Ovary (tissue), 9 donors: ENCODE data around the gene CYP20A1. TPM values are rescaled to one million over a fixed set of nuclear protein-coding genes. Genes with fewer than 3 reads are reported as not detected.

ENCODE experiments used
- DNase-seq, 5 donors: peaks; one replicate each; pipeline ENCODE4 v3.0.0-alpha.2; 2019 to 2020
- H3K27ac ChIP-seq, 2 donors: fragments of 200-600 bp; one replicate each; pipeline versions ENCODE4 v1.5.1 to v1.8.0; 2019 to 2022
- H3K27me3 ChIP-seq: fragments of 200-600 bp; one replicate; pipeline ENCODE4 v1.8.0; 2022
- H3K36me3 ChIP-seq: fragments of 200-600 bp; sonication (generic); one replicate; pipeline ENCODE4 v1.5.1; 2019
- H3K4me1 ChIP-seq: one replicate; pipeline ENCODE4 v1.8.1; 2013; ENCODE audit warnings: mild to moderate bottlenecking, moderate library complexity; ENCODE audit not compliant: insufficient read depth
- H3K4me3 ChIP-seq: fragments of 200-600 bp; sonication (generic); one replicate; pipeline ENCODE4 v1.5.1; 2017
- H3K9me3 ChIP-seq, 2 donors: fragments of 200-600 bp in 1 of 2; sonication (generic) in 1 of 2; one replicate each; pipeline versions ENCODE4 v1.5.1 to v1.8.1; 2013 to 2019; ENCODE audit warnings: mild to moderate bottlenecking in 1 of 2, moderate library complexity in 1 of 2
- EP300 ChIP-seq: sonication (generic); formaldehyde crosslinking; IDR thresholded peaks from one replicate; pipeline ENCODE4 v1.6.1; 2017; ENCODE audit warnings: antibody characterized with exemption
- POLR2A ChIP-seq: fragments of 450-650 bp; IDR thresholded peaks from one replicate; pipeline ENCODE4 v1.6.1; 2017; ENCODE audit warnings: antibody characterized with exemption, mild to moderate bottlenecking, moderate library complexity
- WGBS, 3 donors: extraction: QIAGEN DNeasy Blood & Tissue Kit in 1 of 3; methylation state at CpG; one replicate each; pipeline versions ENCODE4 v1.1.5 to v1.1.7; 2013 to 2017; 5-methylcytosine and 5-hydroxymethylcytosine counted together
- intact Hi-C, 4 donors: fragments of 100-400 bp; cut with DNase I; formaldehyde crosslinking; loops; one replicate each; pipeline versions ENCODE4 v1.11.0 to v1.15.1; 2022 to 2023
- polyA plus RNA-seq, 2 donors: library from polyadenylated mRNA; stranded (reverse); fragments of 200-250 nt in 1 of 2; fragments of 350-450 nt in 1 of 2; fragmentation: Illumina TruSeq in 1 of 2; extraction: RNeasy Lipid Tissue Mini Kit (QIAGEN cat#74804) in 1 of 2; gene quantifications; one replicate each; pipeline ENCODE4 v1.2.3, GENCODE V29; 2013 to 2014
- total RNA-seq, 7 donors: library from RNA; depleted of rRNA in 2 of 7; stranded (reverse); fragments of >200 nt in 2 of 7; fragmentation: NEBNext Ultra II Directional in 3 of 7; extraction: Animal tissue kit (Norgen Biotek cat#: 25700) in 3 of 7; gene quantifications; one replicate each; pipeline versions ENCODE4 v1.1.0 to v1.2.4, GENCODE V29; 2016 to 2023
- TF ChIP-seq, protein P1 (sequence below), 3 donors: fragments of 450-650 bp in 2 of 3; fragments of 200-600 bp in 1 of 3; IDR thresholded peaks; one replicate each; pipeline versions ENCODE4 v1.5.1 to v1.8.0; 2016 to 2022; ENCODE audit warnings: antibody characterized with exemption in 3 of 3, mild to moderate bottlenecking in 1 of 3
- donor health status: DM: no; HTN: no; CAD: no; lungs with moderate emphysema.
- donor health status: DM: no; HTN: no; CAD: no.
- donor health status: Bipolar disorder and iron deficiency.
- donor health status: DM: yes; HTN: yes; CAD: no.
- donor health status: DM: no; HTN: no; CAD: no.
- donor health status: DM: yes; HTN: yes; CAD: no.

Gene CYP20A1
- total and polyA plus RNA-seq, 9 donors = 20.3 to 51.0 (median 33.4) TPM

DNA sequence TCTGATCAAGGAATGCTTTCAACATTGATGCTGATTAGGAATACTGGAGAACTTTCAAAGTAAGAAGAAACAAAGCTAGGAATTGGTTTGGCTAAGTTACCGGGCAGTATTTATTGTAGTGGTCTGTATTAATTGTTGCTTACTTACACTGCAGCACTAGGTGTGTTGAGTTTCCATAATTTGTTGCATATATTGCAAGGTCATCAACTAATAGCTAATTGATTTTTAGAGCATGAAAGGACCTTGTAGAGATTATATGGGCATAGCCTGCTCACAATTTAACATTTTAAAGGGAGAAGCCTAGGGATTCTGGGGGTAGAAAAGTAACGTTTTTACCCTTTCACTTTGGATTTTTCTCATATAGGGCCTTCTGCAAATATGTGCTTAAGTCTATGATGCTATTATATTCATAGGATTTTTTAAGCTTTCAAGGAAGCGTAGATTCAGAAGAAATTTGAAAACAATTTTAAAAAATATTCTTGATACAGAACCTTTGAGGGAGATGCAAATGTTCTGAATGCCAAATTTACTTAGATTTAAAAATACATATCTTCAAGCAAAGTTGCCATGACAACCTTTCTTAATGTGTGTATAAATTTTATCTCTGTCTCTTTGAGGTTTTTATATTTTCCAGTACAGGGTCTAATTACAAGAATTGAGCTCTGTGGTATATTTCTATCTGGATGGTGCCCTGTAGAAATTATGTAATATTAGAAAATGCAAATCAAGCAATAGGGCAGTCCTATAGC lies 72.0 kb downstream of the CYP20A1 start:
- TF ChIP-seq POLR2A = no peak
- TF ChIP-seq, protein P1, sequence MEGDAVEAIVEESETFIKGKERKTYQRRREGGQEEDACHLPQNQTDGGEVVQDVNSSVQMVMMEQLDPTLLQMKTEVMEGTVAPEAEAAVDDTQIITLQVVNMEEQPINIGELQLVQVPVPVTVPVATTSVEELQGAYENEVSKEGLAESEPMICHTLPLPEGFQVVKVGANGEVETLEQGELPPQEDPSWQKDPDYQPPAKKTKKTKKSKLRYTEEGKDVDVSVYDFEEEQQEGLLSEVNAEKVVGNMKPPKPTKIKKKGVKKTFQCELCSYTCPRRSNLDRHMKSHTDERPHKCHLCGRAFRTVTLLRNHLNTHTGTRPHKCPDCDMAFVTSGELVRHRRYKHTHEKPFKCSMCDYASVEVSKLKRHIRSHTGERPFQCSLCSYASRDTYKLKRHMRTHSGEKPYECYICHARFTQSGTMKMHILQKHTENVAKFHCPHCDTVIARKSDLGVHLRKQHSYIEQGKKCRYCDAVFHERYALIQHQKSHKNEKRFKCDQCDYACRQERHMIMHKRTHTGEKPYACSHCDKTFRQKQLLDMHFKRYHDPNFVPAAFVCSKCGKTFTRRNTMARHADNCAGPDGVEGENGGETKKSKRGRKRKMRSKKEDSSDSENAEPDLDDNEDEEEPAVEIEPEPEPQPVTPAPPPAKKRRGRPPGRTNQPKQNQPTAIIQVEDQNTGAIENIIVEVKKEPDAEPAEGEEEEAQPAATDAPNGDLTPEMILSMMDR (IDR thresholded peaks at IDR 0.05) = no peak
- no peak for TF ChIP-seq EP300
- 80 to 85% (median 85%) methylated on average over 3 of the region's 3 CpGs for WGBS, 3 donors
- no peak overlapping the region for H3K27ac ChIP-seq
- H3K4me3 ChIP-seq = no peak overlapping the region
- no peaks in the 10 kb centered on the region for H3K9me3 ChIP-seq
- H3K36me3 ChIP-seq = no peaks in the 10 kb centered on the region
- intact Hi-C loops = no loop called here
- DNase-seq = no peak
- H3K4me1 ChIP-seq = no peaks in the 10 kb centered on the region
- H3K27me3 ChIP-seq = no peaks in the 10 kb centered on the region

DNA sequence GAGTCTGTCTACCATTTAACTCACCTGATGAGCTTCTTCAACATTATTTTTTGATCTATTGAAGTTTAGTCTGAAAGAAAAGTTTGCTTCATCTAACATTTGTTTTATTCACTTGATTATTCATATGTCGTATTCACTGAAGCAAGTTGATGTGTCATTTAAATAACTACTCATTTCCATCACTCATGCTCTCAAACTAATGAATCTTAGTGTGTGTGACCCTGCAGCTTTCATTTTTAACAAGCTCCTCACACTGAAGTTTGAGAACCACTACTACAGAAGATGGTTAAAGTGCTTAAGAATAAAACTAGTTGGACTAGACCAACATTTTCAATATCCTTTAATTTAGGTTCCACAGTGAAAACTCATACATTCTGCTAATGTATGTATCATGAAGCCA lies 87.5 kb downstream of the CYP20A1 start:
- intact Hi-C loops = no loop called here
- Histone ChIP-seq H3K4me1 (no peaks in the 10 kb centered on the region), H3K27me3 (no peaks in the 10 kb centered on the region), H3K9me3 (no peaks in the 10 kb centered on the region), H3K36me3 (no peaks in the 10 kb centered on the region), H3K4me3 (no peak overlapping the region), H3K27ac (no peak overlapping the region)
- DNase-seq = no peak
- TF ChIP-seq POLR2A = no peak
- TF ChIP-seq, protein P1 (IDR thresholded peaks at IDR 0.05) = no peak
- no peak for TF ChIP-seq EP300
- WGBS, 3 donors = 88 to 98% (median 94%) methylated on average over 1 of the region's 1 CpG

DNA sequence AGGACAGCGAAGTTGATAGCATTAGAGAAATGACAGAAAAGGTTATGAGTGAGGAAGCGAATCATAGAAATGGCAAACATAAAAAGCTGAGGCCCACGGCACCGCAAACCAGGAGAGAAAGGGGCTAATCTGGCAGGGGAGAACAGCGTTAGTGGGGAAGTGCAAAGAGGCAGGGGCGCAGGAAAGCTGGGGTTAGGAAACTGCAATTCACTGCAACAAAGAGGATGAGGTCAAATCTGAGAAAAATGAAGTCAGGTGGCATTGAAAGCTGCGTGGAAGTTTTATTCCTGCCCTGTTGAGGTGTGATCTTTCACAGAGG lies 88.7 kb downstream of the CYP20A1 start:
- Histone ChIP-seq H3K27me3 (no peaks in the 10 kb centered on the region), H3K36me3 (no peaks in the 10 kb centered on the region), H3K4me1 (no peaks in the 10 kb centered on the region), H3K4me3 (peak overlapping the region; percentile 97), H3K9me3 (no peaks in the 10 kb centered on the region), H3K27ac (peak overlapping the region; percentile 48 to 77)
- WGBS, 3 donors = 3 to 8% (median 4%) methylated on average over 7 of the region's 7 CpGs
- intact Hi-C loops = no loop called here
- TF ChIP-seq POLR2A (no peak), EP300 (no peak)
- TF ChIP-seq, protein P1 (IDR thresholded peaks at IDR 0.05) = no peak
- no peak for DNase-seq

DNA sequence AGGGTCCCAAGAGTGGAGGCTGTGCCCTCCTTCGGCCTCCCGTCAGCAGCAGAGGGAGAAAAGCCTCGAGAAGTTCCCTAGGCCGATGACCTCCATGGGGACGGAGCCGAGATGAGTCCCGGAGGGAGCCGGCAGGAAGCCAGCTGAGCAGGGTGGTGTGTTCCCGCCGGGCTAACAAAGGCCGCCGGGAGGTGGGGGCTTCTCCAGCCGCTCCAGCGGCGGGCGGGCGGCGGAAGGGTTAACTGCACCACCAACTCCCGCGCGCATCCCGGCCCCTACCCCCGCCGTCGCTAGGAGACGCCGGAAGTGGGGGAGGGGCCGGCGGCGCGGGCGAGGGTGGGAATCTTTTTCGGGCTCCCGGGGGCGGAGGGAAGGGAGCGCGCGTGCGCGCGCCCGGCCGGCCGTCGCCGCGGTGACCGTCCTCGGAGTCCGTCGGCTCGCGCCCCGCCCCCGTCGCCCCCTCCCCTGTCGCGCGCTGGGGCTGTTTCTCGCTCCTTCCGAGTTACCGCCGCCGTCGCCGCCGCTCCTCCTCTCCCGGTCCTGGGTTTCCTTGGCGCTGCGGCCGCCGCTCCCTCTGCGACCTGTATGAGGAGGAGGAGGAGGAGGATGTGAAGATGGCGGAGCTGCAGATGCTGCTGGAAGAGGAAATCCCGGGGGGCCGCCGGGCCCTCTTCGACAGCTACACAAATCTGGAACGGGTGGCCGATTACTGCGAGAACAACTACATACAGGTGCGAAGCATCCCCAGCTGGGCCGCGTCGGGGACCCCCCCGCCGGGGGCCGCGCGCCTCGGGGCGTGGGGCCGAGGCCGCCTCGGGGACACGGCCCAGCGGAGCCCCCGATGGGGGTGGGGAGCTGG lies 89.3 kb downstream of the CYP20A1 start, which contains the start of gene ABI2:
Gene ABI2, plus strand, starts transcription at position 494 of the 859 bp plus-strand sequence. Its CDS starts 121 bp downstream, at position 615.
- peak; percentile 39 for TF ChIP-seq POLR2A
- TF ChIP-seq, protein P1 (IDR thresholded peaks at IDR 0.05) = no peak
- no peak for TF ChIP-seq EP300
- intact Hi-C loops = loop anchor here in 1 of 4 donors (2.0 kb wide), 1 partner anchor 89 kb away; the partner anchor contains the start of gene CYP20A1
- 0 to 1% (median 1%) methylated on average over 87 to 93 of the region's 98 CpGs for WGBS, 3 donors

More for the DNA sequence above, 89.3 kb downstream of the CYP20A1 start, which contains the start of gene ABI2:
- no peaks in the 10 kb centered on the region for H3K4me1 ChIP-seq
- no peaks in the 10 kb centered on the region for H3K36me3 ChIP-seq
- H3K4me3 ChIP-seq = peak within 1 kb of the TSS; percentile 97
- peak within 1 kb of the TSS; percentile 48 to 77 for H3K27ac ChIP-seq
- no peaks in the 10 kb centered on the region for H3K9me3 ChIP-seq
- peak; percentile 83 to 92 (median 90) for DNase-seq
- H3K27me3 ChIP-seq = no peaks in the 10 kb centered on the region
